HEK293 (cell line): ENCODE data around the gene AFG3L2.
A peak's percentile ranks its signal among the peaks of the same experiment; 100 is the strongest.

ENCODE experiments used
- CTCF ChIA-PET: fragments of 350-600 bp; formaldehyde crosslinking; extraction: SDS; loops from one replicate; lab custom pipeline; 2021; ENCODE audit warnings: antibody characterized with exemption; lab: Yijun Ruan, JAX
- POLR2A ChIA-PET: fragments of 300-600 bp; formaldehyde crosslinking; extraction: SDS; loops from one replicate; lab custom pipeline; 2020; ENCODE audit warnings: antibody characterized with exemption, inconsistent platforms; lab: Yijun Ruan, JAX
- H3K27ac ChIP-seq: fragments of 200-500 bp; sonication (Bioruptor generic); 2 replicates; pipeline ENCODE4 v1.5.1; 2014; ENCODE audit warnings: low read depth, low read length, control low read depth, inconsistent platforms; ENCODE audit errors: extremely low read depth
- H3K36me3 ChIP-seq, 2 experiments: fragments of 200-500 bp in 1 of 2; sonication (Bioruptor generic) in 1 of 2; 1 replicate in 1 of 2; 2 replicates in 1 of 2; pipeline ENCODE4 v1.5.1; 2014 to 2017; ENCODE audit warnings: inconsistent platforms in 2 of 2, low read length in 2 of 2; ENCODE audit not compliant: control insufficient read depth in 2 of 2, insufficient read depth in 1 of 2
- H3K4me1 ChIP-seq: fragments of 200-500 bp; sonication (Bioruptor generic); 2 replicates; pipeline ENCODE4 v1.5.1; 2014; ENCODE audit warnings: mild to moderate bottlenecking, low read length, inconsistent platforms; ENCODE audit not compliant: control insufficient read depth, insufficient read depth
- H3K4me3 ChIP-seq: 2 replicates; pipeline ENCODE4 v1.5.1; 2011; ENCODE audit warnings: low read depth, mild to moderate bottlenecking, control low read depth, low read length, moderate library complexity
- H3K9me3 ChIP-seq: fragments of 200-500 bp; sonication (Bioruptor generic); 2 replicates; pipeline ENCODE4 v1.5.1; 2014; ENCODE audit warnings: low read depth, low read length, inconsistent platforms; ENCODE audit not compliant: control insufficient read depth, insufficient read depth
- HIC1 ChIP-seq: fragments of 450-650 bp; formaldehyde crosslinking; IDR thresholded peaks from 2 replicates; pipeline ENCODE4 v1.5.1; 2016; ENCODE audit warnings: missing biosample characterization, missing genetic modification characterization
- IKZF3 ChIP-seq: fragments of 450-650 bp; IDR thresholded peaks from 2 replicates; pipeline ENCODE4 v1.5.0; 2018; ENCODE audit warnings: missing biosample characterization, mild to moderate bottlenecking, missing genetic modification characterization, moderate library complexity
- KLF17 ChIP-seq: fragments of 450-650 bp; formaldehyde crosslinking; IDR thresholded peaks from 2 replicates; pipeline ENCODE4 v1.5.1; 2016; ENCODE audit warnings: missing biosample characterization, missing genetic modification characterization
- KLF9 ChIP-seq: fragments of 450-650 bp; formaldehyde crosslinking; IDR thresholded peaks from 2 replicates; pipeline ENCODE4 v1.5.1; 2016; ENCODE audit warnings: missing biosample characterization, missing genetic modification characterization, low read depth
- OVOL3 ChIP-seq: fragments of 450-650 bp; formaldehyde crosslinking; IDR thresholded peaks from 2 replicates; pipeline ENCODE4 v1.5.1; 2016; ENCODE audit warnings: missing biosample characterization, missing genetic modification characterization
- SALL2 ChIP-seq: fragments of 450-650 bp; formaldehyde crosslinking; IDR thresholded peaks from 2 replicates; pipeline ENCODE4 v1.5.0; 2017; ENCODE audit warnings: missing biosample characterization, mild to moderate bottlenecking, missing genetic modification characterization, borderline replicate concordance
- SETDB1 ChIP-seq: IDR thresholded peaks from one replicate; pipeline ENCODE4 v1.6.1; 2017; ENCODE audit warnings: mild to moderate bottlenecking, low read length, moderate library complexity, mixed read lengths; ENCODE audit not compliant: insufficient read length
- SP7 ChIP-seq: fragments of 450-650 bp; formaldehyde crosslinking; IDR thresholded peaks from 2 replicates; pipeline ENCODE4 v1.5.1; 2016; ENCODE audit warnings: missing biosample characterization, missing genetic modification characterization
- ZBTB6 ChIP-seq: fragments of 450-650 bp; formaldehyde crosslinking; IDR thresholded peaks from 2 replicates; pipeline ENCODE4 v1.5.1; 2017; ENCODE audit warnings: missing biosample characterization, missing genetic modification characterization
- ZFP3 ChIP-seq: fragments of 450-650 bp; formaldehyde crosslinking; IDR thresholded peaks from 2 replicates; pipeline ENCODE4 v1.5.1; 2016; ENCODE audit warnings: low read depth, missing biosample characterization, missing genetic modification characterization
- ZNF148 ChIP-seq: fragments of 450-650 bp; formaldehyde crosslinking; IDR thresholded peaks from 2 replicates; pipeline ENCODE4 v1.5.0; 2017; ENCODE audit warnings: missing biosample characterization, missing genetic modification characterization, borderline replicate concordance
- ZNF202 ChIP-seq: fragments of 450-650 bp; formaldehyde crosslinking; IDR thresholded peaks from 2 replicates; pipeline ENCODE4 v1.5.1; 2016; ENCODE audit warnings: missing biosample characterization, missing genetic modification characterization, borderline replicate concordance
- ZNF24 ChIP-seq: fragments of 450-650 bp; formaldehyde crosslinking; IDR thresholded peaks from 2 replicates; pipeline ENCODE4 v1.5.1; 2016; ENCODE audit warnings: missing biosample characterization, missing genetic modification characterization
- ZNF274 ChIP-seq, 2 experiments: fragments of 200-500 bp in 1 of 2; fragments of 450-650 bp in 1 of 2; sonication (Bioruptor generic) in 1 of 2; formaldehyde crosslinking in 1 of 2; IDR thresholded peaks; 2 replicates each; pipeline versions ENCODE4 v1.5.1 to v1.6.1; 2014 to 2016; ENCODE audit warnings: borderline replicate concordance in 1 of 2, inconsistent platforms in 1 of 2, low read length in 1 of 2, missing biosample characterization in 1 of 2, missing genetic modification characterization in 1 of 2
- ZNF350 ChIP-seq: fragments of 450-650 bp; formaldehyde crosslinking; IDR thresholded peaks from 2 replicates; pipeline ENCODE4 v1.5.0; 2017; ENCODE audit warnings: missing biosample characterization, mild to moderate bottlenecking, missing genetic modification characterization
- ZNF513 ChIP-seq: fragments of 450-650 bp; IDR thresholded peaks from 2 replicates; pipeline ENCODE4 v1.5.1; 2018; ENCODE audit warnings: missing biosample characterization, missing genetic modification characterization
- ZNF555 ChIP-seq: fragments of 450-650 bp; formaldehyde crosslinking; conservative IDR thresholded peaks from 2 replicates; pipeline ENCODE4 v1.5.1; 2017; ENCODE audit warnings: missing biosample characterization, mild to moderate bottlenecking, missing genetic modification characterization, inconsistent platforms
- ZNF560 ChIP-seq: fragments of 450-650 bp; formaldehyde crosslinking; IDR thresholded peaks from 2 replicates; pipeline ENCODE4 v1.5.1; 2017; ENCODE audit warnings: missing biosample characterization, missing genetic modification characterization, borderline replicate concordance
- ZNF692 ChIP-seq: fragments of 450-650 bp; formaldehyde crosslinking; IDR thresholded peaks from 2 replicates; pipeline ENCODE4 v1.5.1; 2016; ENCODE audit warnings: missing biosample characterization, missing genetic modification characterization
- ZNF707 ChIP-seq: fragments of 450-650 bp; formaldehyde crosslinking; IDR thresholded peaks from 2 replicates; pipeline ENCODE4 v1.5.1; 2016; ENCODE audit warnings: missing biosample characterization, missing genetic modification characterization

AFG3L2 gene

GRCh38 chr18:12405066-12405465, 28.0 kb upstream of the AFG3L2 start:
- Histone ChIP-seq H3K4me1 (peaks cover 11% of the 10 kb centered on the region), H3K36me3 (no peaks in the 10 kb centered on the region; a peak in 1 of 3 replicates), H3K4me3 (no peak overlapping the region), H3K9me3 (no peaks in the 10 kb centered on the region), H3K27ac (no peak overlapping the region)
- CTCF ChIA-PET = interaction anchor here (0.6 to 7.2 kb wide), 6 partner anchors 14 to 255 kb away, joined by 3 to 65 read pairs (median 4); partner anchors contain the start of gene AFG3L2
- POLR2A ChIA-PET = no interaction called here
- TF ChIP-seq ZNF148 (tag by site-specific recombination) = no peak
- TF ChIP-seq ZNF513 (tag by site-specific recombination) = 0 out of 2 replicates have a peak, but pooled peaks have one; percentile 30

GRCh38 chr18:12403601-12404506, 26.8 kb upstream of the AFG3L2 start:
- Histone ChIP-seq H3K4me1 (peaks cover 6% of the 10 kb centered on the region), H3K4me3 (no peak overlapping the region), H3K36me3 (no peaks in the 10 kb centered on the region), H3K27ac (no peak overlapping the region), H3K9me3 (no peaks in the 10 kb centered on the region)
- ChIA-PET CTCF (interaction anchor here (0.7 to 7.2 kb wide), 6 partner anchors 9 to 600 kb away, joined by 4 to 65 read pairs (median 6); partner anchors contain the start of gene AFG3L2), POLR2A (interaction anchor here (1.0 kb wide), 1 partner anchor 27 kb away, joined by 6 read pairs; the partner anchor contains the start of gene AFG3L2)
- TF ChIP-seq KLF9 (tag by site-specific recombination) (no peak), SALL2 (tag by site-specific recombination) (no peak), ZNF560 (no peak), ZNF350 (tag by site-specific recombination) (0 out of 2 replicates have a peak, but pooled peaks have one; percentile 61), ZNF555 (tag by site-specific recombination) (no peak), ZNF692 (tag by site-specific recombination) (peak; percentile 49; the same call in 1 of the 2 replicates), ZBTB6 (tag by site-specific recombination) (peak; percentile 61; the same call in 1 of the 2 replicates), SETDB1 (no peak), SP7 (peak; percentile 65; the same call in 1 of the 2 replicates), ZNF24 (tag by site-specific recombination) (no peak), ZNF202 (tag by site-specific recombination) (no peak), HIC1 (tag by site-specific recombination) (peak; percentile 16; the same call in 1 of the 2 replicates), OVOL3 (tag by site-specific recombination) (0 out of 2 replicates have a peak, but pooled peaks have one; percentile 24), KLF17 (no peak), ZNF274 (IDR thresholded peaks at IDR 0.05; ENCODE audit: low read length) (no peak), ZNF274 (tag by site-specific recombination; IDR thresholded peaks at IDR 0.05; ENCODE audit: borderline replicate concordance) (no peak), ZFP3 (tag by site-specific recombination) (no peak), ZNF707 (tag by site-specific recombination) (no peak), IKZF3 (tag by site-specific recombination) (0 out of 2 replicates have a peak, but pooled peaks have one; percentile 33)
